Activated CD4-positive, alpha-beta T cell treated with anti-CD3 and anti-CD28 coated beads for 24 hours (primary cell): ENCODE results near the gene CDC42EP3.

ENCODE experiments used
- DNase-seq, 2 donors: peaks; one replicate each; pipeline ENCODE4 v3.0.0-alpha.2; 2020; ENCODE audit warnings: low read depth in 2 of 2

CDC42EP3 gene

DNA sequence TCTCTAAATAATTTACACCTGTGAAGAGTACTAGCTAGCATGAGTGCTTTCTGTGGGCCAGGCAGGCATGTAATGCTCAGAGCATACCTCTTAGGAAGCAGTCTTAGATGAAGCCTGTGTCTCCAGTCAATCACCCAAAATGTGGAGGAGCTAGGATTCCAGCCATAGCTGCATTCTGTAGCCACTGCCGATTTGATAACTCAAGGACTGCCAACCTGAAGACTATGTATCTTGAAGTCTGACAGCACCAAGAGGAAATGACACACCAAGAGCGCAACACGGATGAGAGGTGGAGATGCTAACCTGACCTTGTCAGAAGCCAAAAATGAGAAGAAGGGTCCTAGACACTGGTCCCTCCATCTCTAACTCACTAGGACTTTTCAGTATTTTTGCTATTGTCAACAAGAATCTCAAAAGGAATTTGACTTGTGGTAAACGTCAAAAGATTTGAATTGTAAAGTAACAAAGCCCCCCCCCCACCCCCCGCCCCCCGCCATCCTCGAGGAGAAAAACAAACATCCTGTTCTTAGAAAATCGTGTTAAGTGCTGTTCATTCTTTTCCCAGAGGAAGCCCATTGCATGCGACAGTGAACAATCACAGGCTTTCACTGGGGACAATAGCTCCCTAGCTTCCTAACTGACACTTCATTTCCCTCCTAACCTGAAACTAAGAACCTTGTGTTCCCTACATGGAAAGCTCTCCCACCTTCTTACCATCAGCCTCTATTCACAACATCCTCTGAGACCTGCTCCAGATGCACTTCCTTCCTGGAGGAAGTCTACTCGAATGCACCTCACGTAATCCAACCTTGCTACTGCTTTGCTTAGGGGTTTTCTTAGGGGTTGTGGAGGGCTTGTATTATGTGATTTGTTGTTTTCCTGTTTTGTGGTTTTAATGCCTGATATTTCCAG is 14.7 kb downstream of the CDC42EP3 start:
- DNase-seq, result no peak

DNA sequence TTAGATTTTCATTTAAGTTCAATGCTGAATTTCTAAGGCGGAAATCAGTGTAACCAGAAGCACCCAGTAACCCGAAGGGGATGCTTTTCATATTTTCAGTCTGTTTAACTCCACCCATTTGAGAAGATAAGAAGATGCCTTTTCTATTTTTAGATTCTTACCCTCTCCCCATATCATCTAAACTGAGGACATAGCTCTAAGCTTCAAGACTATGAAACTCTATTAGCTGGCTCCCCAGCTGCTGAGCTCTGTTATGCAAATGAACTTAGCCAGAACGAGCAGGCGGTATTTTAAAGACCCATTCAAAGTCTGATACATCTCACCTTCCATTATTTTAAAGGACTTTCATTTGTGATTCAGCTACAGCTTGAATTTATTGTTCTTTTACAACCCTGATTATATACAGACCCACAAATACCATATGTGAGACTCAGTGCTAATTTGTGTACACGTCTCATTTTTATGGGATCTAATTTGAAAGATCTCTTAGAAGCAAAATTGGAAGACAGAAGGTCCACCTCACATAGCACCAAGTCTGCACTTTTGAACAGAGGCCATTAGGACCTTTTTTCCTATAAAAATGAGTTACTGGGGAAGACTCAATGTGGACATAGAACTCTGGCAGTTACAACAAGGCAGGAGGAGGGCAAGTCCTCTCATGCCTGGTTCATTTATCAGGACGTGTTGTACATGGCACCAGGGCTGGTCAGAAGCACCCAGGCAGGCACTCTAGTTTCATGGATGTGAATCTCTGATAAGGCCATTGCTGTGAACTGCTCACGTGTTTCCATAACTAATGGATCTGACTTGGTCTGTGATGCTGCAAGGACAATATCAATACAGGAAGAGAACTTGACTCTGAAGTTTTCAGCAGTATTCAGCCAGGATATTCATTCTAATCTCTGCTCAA is 16.3 kb downstream of the CDC42EP3 start:
- no peak for DNase-seq

DNA sequence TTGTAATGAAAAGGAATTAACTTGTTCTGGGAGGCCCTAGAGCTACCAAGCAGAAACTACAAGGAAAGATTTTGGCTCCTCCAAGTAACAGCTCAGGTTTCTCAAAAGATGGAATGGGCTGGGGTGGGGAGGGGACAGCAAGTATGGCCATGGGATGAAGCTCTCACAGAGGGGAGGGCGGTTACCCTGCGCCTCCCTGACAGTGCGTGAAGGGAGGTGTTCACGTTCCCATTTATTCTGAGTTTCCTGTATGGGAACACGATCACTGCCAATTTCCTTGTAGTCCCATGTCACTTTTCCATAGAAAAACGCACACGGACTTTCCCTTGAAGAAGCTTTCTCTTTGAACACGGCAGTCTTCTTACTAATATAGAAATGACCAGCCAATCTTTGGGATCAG is 17.0 kb downstream of the CDC42EP3 start:
- DNase-seq, result no peak

- no peak for DNase-seq
Observed at GRCh38 chr2:37653805-37654378, 17.6 kb downstream of the CDC42EP3 start.

- no peak for DNase-seq
Observed at GRCh38 chr2:37653093-37653492, 18.3 kb downstream of the CDC42EP3 start.

DNA sequence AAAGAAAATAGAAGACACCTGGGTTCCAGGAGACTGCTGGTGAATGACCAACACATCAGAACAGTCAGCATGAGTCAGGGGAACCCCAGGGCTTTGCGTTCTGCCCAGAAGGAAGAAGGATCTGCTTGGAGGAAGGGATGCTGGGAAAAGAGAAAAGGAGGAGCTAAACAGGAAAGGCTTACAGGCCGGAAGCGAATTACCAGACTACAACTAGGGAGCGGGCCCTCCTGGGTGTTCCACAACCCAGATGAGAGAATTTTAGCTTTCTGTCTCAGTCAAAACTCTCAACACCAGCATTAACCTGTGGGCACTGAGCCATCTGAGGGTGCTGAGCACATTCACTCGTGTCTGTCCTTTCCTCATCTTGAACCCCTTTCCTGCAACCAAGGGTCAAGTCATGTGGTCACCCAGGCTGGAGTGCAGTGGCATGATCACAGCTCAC is 19.2 kb downstream of the CDC42EP3 start:
- no peak for DNase-seq

DNA sequence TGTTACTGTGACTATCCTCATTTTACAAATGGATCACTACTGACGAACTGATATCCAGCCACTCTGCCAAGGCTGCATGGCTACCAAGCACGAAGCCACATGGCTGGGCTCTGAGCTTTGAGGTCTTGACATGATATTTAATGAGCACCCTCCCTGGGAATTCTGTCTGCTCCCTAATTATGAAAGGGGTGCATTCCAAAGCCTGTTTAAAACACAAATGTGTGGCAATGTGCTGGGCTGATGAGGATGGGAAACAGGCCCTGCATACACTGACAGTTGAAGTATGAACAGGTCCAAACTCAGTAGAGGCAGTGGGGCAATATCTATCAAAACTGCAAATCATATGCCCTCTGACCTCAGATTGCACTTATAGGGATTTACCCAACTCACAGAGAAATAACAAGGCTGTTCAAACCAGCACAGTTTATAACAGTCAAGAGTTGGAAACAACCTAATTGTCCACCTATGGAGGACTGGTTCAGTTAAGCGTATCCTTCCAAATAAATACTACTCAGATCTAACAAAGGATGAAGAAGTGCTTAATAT is 20.8 kb downstream of the CDC42EP3 start:
- DNase-seq, result no peak

DNA sequence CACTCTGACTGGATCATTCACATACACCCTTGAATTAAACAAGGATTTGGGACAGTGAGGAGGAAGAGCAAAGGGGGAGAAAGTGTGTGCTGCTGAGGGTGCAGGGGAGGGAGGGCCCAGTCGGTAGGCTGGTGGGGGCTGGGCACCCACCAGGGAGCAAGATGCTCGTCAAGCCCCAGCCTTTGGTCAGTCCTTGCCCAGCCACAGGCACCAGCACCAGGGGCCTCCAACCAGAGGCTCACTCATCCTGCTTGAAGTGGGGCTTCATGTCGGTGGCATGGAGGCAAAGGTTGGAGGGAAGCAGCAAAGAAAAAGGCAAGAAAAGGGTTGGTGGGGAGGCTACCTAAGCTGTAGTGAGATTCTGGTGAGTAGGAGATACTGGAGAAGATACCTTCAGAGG is 21.9 kb downstream of the CDC42EP3 start:
- DNase-seq, result no peak

DNA sequence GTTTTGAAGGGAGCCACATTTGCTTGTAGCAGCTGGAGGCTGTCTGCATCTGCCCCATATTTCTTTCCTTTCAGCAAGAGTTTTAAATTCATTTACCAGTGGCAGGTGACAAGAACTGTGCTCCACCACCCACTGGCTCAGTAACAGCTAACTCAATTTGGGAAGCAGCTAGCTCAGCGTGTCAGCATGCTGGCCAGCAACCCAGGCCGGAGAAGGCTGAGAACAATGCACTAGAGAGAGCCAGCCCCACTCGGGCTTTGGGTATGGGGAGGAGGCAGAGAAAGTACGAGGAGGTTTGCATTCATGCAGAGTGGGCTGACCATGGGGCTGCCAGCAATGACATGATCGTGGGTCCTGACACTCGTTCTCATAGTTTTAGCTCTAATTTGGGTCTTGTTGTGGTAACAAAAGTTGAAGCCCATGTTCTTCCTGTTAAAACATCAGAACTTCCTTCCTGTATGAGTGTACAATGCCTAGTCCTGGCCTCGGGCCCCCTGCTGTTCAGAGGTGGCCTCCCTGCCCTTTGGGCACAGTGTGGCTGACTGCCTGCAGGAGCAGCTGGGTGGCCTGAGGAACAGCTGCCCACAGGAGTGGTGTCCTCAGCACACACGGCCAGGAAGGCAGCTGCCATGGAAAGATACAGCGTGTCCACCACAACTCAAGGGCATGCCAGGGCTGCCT is 23.0 kb downstream of the CDC42EP3 start:
- DNase-seq, result no peak

DNA sequence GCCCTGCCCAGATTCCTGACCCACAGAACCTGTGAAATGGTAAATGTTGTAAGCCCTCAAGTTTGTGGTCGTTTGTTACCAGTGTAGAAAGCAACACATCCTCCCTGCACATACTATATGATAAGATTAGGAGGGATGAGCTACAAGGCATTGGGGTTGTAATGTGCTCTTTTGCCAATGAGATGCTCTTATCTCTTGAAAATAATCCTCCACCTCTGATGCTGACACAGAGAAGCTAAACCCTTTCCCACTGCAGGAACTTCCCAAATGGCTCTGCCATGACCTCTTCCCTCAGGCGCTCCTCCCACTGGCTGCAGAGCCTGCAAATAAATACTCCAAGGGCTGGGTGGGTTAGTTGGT is 23.5 kb downstream of the CDC42EP3 start:
- DNase-seq, result no peak

DNA sequence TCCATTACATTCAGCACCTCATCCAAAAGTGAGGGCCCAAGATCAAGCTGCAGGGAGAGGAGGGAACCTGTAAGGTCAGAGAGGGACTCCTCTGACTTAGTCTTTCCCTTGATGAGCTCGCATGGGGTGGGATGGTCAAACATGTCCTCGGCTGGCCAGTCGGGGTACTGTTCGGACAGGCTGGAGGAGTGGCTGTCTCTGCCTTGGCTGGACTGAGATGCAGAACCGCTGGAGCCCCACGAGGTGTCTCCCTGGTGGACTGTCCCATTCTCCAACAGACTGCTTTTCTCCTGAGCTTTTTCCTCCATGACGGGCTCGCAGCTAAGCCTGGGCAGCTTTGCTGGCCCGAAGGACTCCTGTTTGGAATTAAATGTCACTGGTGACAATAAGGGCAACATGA is 25.6 kb downstream of the CDC42EP3 start:
- DNase-seq, result no peak

DNA sequence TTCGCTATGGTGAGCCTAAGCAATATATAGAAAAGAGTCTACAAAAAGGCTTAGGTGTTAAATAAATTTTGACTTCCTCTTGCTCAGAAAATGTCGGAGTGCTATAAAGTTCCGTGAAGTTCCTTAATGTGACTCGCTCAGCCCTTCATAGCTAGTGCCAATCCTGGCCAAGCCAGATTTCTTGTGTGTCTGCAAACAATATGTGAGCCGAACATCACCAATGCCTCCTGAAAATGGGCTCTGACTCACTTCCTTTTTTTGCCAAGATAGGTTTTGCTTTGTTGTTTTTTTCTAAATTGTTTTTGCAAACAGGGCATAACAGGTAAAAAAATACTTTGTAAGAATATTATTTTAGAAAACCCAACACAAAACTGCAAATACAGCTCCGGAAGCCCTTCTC is 26.1 kb downstream of the CDC42EP3 start:
- no peak for DNase-seq

- DNase-seq, result no peak
Observed at GRCh38 chr2:37644191-37644590, 27.3 kb downstream of the CDC42EP3 start.

GRCh38 chr2:37643730-37644078 is 27.7 kb downstream of the CDC42EP3 start:
- no peak for DNase-seq

DNA sequence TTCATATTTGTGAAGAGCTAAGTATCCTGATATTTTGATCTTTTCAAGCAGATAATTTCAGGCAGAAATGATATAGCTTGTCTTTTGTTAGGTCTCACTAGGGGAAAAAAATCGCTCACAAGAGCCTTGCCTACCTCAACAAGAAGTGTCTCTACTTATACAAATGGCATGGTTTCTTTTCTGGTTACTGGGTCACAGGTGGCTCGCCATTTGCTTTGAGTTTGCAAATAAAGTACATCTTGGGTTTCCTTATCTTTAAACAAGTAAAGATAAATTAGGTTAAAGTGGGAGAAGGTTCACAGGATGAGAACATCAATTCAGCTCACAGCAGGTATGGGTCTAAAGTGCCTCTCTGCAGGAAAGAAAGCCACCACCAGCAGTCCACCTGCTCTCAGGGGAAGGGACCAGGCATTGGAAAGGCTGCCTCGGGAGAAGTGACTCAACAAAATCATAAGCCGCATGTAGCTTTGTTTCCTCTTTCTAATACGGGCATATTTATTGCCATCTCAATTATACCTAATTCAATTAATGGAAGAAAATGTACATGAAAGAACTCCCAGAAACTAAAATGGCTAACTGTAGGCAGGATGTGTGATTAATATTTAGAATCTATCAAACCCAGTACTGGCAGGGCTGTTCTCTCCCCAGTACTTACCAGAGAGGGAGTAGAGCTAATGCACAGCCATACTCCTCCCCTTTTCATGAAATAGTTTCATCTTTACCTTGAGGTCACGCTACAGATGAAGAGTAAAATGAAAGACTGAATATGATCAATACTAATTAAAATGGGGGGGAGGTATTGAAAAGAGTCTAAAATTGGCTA is 28.3 kb downstream of the CDC42EP3 start:
- DNase-seq, result no peak

- no peak for DNase-seq
Observed at GRCh38 chr2:37641582-37642171, 29.8 kb downstream of the CDC42EP3 start.

- DNase-seq, result no peak
Observed at GRCh38 chr2:37639631-37640030, 31.8 kb downstream of the CDC42EP3 start.

DNA sequence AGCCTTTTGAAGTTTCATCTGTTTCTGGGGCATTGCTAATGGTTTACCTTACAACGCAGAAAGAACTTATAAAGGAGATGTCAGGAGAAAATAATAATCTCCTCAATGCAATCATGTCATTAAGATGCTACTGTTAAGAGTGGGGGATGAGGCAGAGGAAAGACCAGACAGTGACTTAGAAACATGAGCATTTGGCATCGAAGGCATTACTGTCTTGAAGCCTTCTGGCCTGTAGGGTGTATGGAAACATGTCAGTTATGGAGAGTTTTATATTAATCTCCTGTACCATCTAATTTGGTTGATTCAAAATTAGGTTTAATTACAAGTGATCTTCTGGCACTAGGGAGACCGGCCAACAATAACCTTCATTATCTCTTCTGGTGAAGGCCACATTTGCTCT is 32.5 kb downstream of the CDC42EP3 start:
- DNase-seq, result no peak

DNA sequence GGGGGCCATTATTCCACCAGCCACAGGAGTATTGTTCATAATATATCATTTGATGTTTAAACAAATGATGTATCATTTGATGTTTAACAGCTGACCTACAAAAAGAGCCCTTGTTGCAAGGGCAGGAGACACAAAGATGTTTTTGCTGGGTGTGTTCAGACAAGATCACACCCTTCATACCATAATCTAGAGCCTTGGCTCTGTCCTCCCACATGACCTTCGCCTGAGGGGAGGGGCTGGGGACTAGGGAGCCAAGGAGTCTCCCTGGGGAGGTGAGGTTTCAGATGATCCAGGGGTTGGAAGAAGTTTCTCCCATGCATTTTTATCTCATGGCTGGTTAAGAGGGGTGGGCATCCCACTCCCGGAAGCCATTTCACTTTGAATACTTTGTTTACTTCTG is 33.5 kb downstream of the CDC42EP3 start:
- DNase-seq, result no peak

DNA sequence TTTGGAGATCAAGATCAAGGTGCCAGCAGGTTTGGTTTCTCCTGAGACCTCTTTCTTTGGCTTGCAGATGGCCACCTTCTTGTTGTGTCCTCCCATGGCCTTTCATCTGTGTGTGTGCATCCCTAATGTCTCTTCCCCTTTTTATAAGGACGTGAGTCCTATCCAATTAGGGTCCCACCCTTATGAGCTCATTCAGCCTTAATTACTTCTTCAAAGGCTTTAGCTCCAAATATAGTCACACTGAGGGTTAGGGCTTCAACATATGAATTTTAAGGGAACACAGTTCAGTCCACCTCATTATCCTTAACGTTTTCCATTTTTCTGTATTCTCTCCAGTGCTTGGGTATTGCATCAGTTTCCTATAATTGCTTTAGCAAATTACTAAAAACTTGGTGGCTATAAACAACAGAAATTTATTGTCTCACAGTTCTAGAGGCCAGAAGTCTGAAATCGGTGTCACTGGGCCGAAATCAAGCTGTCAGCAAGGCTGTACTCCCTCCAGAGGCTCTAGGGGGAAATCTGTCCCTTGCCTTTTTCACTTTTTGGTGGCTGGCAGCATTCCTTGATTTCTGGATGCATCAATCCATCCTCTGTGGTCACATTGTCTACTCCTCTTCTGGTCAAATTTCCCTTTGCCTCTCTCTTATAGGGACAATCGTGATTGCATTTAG is 34.1 kb downstream of the CDC42EP3 start:
- DNase-seq, result no peak
